Left lung (tissue), 10 donors: ENCODE measurements around the gene HSPA6. TPM values are rescaled to one million over a fixed set of nuclear protein-coding genes. Genes with fewer than 3 reads are reported as not detected.

Experiments
- ATAC-seq: fragments of 200-7000 bp; cut with Tn5 transposase; one replicate; pipeline ENCODE4 v1.9.1; 2020; ENCODE audit warnings: moderate library complexity
- DNase-seq, 4 donors: peaks; one replicate each; pipeline ENCODE4 v3.0.0-alpha.2; 2013 to 2020
- H3K27ac ChIP-seq, 2 donors: fragments of 200-600 bp; sonication (generic) in 1 of 2; one replicate each; pipeline versions ENCODE4 v1.5.0 to v1.8.0; 2020 to 2021
- H3K27me3 ChIP-seq, 2 donors: fragments of 200-600 bp; sonication (generic) in 1 of 2; one replicate each; pipeline versions ENCODE4 v1.5.0 to v1.8.0; 2020 to 2021
- H3K36me3 ChIP-seq, 2 donors: fragments of 200-600 bp; sonication (generic) in 1 of 2; one replicate each; pipeline versions ENCODE4 v1.5.0 to v1.8.0; 2020 to 2021
- H3K4me1 ChIP-seq, 2 donors: fragments of 200-600 bp; one replicate each; pipeline ENCODE4 v1.8.0; 2021
- H3K4me3 ChIP-seq, 2 donors: fragments of 200-600 bp; sonication (generic) in 1 of 2; one replicate each; pipeline versions ENCODE4 v1.5.0 to v1.8.0; 2020 to 2021; ENCODE audit warnings: mild to moderate bottlenecking in 1 of 2
- H3K9me3 ChIP-seq, 2 donors: fragments of 200-600 bp; sonication (generic) in 1 of 2; one replicate each; pipeline versions ENCODE4 v1.5.0 to v1.8.0; 2020 to 2021
- intact Hi-C, 2 donors: fragments of 100-400 bp; cut with DNase I; formaldehyde crosslinking; loops; one replicate each; pipeline versions ENCODE4 v1.11.2 to v1.14.2; 2022
- polyA plus RNA-seq, 6 donors: library from polyadenylated mRNA; unstranded; fragments of 120-200 nt; gene quantifications; one replicate each; pipeline ENCODE4 v1.2.1, GENCODE V29; 2013; ENCODE audit not compliant: insufficient read length in 6 of 6
- total RNA-seq, 2 donors: library from RNA; stranded (reverse); fragmentation: NEBNext Ultra II Directional; extraction: Animal tissue kit (Norgen Biotek cat#: 25700); gene quantifications; one replicate each; pipeline ENCODE4 v1.2.1, GENCODE V29; 2021
- TF ChIP-seq, protein P1 (sequence below), 2 donors: fragments of 200-600 bp; sonication (generic) in 1 of 2; IDR thresholded peaks; one replicate each; pipeline versions ENCODE4 v1.5.0 to v1.8.0; 2021; ENCODE audit warnings: antibody characterized with exemption in 2 of 2
- donor health status: DM: no; HTN: yes; CAD: no.
- donor health status: DM: no; HTN: no; CAD: no.

The HSPA6 gene
- total and polyA plus RNA-seq, 8 donors = 0.60 to 18.7 (median 1.2) TPM

DNA sequence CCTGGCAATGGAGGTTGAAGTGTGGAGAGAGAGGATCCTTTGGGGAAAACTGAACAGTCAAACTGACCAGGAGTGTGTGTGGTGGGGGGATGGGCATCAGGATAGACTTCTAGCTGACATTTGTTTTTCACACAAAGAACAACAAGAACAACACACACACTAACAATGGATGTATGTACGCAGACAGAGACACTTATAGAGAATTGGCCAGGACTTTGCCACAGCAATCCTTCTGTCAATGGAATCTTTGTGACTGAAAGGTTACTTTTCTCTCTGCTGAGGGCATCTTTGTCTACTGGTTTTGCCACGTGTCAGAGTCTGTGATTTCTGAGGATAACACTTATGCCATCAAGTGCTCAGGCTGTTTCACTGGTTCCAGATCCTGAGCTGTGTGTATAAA is 31.5 kb upstream of the HSPA6 start:
- Histone ChIP-seq H3K4me3 (no peak overlapping the region), H3K4me1 (peaks cover 0 to 15% of the 10 kb centered on the region in 2 donors), H3K27ac (no peak overlapping the region), H3K36me3 (no peaks in the 10 kb centered on the region), H3K27me3 (peaks cover 0 to 17% of the 10 kb centered on the region in 2 donors), H3K9me3 (no peaks in the 10 kb centered on the region)
- DNase-seq (no peak), ATAC-seq (no peak)
- intact Hi-C loops = no loop called here
- TF ChIP-seq, protein P1, sequence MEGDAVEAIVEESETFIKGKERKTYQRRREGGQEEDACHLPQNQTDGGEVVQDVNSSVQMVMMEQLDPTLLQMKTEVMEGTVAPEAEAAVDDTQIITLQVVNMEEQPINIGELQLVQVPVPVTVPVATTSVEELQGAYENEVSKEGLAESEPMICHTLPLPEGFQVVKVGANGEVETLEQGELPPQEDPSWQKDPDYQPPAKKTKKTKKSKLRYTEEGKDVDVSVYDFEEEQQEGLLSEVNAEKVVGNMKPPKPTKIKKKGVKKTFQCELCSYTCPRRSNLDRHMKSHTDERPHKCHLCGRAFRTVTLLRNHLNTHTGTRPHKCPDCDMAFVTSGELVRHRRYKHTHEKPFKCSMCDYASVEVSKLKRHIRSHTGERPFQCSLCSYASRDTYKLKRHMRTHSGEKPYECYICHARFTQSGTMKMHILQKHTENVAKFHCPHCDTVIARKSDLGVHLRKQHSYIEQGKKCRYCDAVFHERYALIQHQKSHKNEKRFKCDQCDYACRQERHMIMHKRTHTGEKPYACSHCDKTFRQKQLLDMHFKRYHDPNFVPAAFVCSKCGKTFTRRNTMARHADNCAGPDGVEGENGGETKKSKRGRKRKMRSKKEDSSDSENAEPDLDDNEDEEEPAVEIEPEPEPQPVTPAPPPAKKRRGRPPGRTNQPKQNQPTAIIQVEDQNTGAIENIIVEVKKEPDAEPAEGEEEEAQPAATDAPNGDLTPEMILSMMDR (IDR thresholded peaks at IDR 0.05) = no peak

DNA sequence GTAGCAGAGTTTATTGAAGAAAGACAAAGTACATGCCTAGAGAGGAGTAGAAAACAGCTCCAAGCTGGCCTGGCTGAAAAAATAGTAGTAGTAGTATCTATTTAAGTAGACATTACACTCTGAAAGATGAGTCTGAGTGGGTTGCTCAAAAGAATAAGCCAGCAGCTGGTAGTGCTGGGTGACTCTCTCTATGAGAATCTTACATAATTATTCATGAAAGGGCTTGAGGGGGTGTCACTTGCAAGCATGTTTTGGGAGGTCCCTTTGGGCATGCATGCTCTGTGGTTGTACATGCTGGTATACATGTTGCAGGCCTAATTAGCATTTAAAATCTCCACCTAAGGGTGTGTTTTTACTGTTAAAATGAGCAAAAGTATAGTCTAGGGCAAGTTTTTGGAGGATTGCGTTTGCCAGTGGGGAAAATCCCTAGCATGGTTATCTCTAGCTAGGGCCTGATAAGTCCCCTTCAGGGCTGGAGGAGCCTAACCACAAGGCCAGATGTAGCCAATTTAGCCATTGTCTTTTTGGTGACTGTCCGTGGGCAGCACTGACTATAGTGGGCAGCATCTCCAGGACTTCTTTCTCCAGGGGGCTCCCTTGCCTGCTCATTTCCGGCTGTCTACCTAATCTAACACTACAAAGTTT is 30.1 kb upstream of the HSPA6 start:
- Histone ChIP-seq H3K36me3 (no peaks in the 10 kb centered on the region), H3K27me3 (peaks cover 0 to 17% of the 10 kb centered on the region in 2 donors), H3K4me1 (peaks cover 0 to 24% of the 10 kb centered on the region in 2 donors), H3K9me3 (no peaks in the 10 kb centered on the region), H3K4me3 (no peak overlapping the region), H3K27ac (no peak overlapping the region)
- DNase-seq (no peak), ATAC-seq (no peak)
- TF ChIP-seq, protein P1 (IDR thresholded peaks at IDR 0.05) = no peak
- intact Hi-C loops = no loop called here

DNA sequence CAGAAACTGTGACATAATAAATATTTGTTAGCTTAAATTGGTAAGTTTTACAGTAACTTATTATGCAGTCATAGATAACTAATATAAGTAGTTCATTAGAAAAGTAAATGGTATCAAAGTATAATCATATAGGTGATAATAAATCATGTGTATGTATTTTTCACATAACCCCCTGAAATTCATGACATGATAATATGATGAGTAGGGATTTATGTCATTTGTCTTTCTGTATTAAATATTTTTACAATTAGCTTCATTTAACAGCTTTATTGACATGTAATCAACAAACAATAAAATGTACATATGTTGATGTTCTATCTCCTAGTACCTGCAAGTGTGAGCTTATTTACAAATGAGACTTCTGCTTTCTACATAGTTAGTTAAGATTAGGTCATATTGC is 28.9 kb upstream of the HSPA6 start:
- no peak for DNase-seq
- peaks cover 3 to 37% of the 10 kb centered on the region in 2 donors for H3K4me1 ChIP-seq
- TF ChIP-seq, protein P1 (IDR thresholded peaks at IDR 0.05) = no peak
- H3K27ac ChIP-seq = no peak overlapping the region
- no peaks in the 10 kb centered on the region for H3K36me3 ChIP-seq
- H3K9me3 ChIP-seq = no peaks in the 10 kb centered on the region
- no peak for ATAC-seq
- intact Hi-C loops = no loop called here
- no peak overlapping the region for H3K4me3 ChIP-seq
- H3K27me3 ChIP-seq = peaks cover 0 to 8% of the 10 kb centered on the region in 2 donors

DNA sequence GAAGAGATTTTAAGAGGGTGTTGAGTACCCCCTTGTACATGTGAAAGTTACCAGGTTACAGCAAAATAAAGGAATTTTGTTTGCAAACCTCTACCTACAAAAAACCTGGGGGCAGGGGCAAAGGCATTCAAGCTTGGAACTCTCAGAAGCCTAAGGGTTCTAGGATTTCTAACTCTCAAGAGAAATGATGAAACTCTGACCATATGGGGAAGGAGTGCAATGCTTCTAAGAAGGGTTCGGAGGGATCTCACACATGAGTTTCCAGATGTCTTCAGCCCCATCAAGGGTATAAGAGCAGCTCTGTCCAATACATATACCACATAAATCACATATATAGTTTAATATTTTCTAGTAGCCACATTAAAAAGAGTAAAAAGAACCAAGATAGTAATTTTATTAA is 26.4 kb upstream of the HSPA6 start:
- intact Hi-C loops = no loop called here
- no peaks in the 10 kb centered on the region for H3K36me3 ChIP-seq
- H3K9me3 ChIP-seq = no peaks in the 10 kb centered on the region
- DNase-seq = no peak
- H3K27ac ChIP-seq = no peak overlapping the region
- TF ChIP-seq, protein P1 (IDR thresholded peaks at IDR 0.05) = no peak
- H3K4me1 ChIP-seq = peaks cover 3 to 36% of the 10 kb centered on the region in 2 donors
- no peak overlapping the region for H3K4me3 ChIP-seq
- no peak for ATAC-seq
- H3K27me3 ChIP-seq = no peaks in the 10 kb centered on the region

DNA sequence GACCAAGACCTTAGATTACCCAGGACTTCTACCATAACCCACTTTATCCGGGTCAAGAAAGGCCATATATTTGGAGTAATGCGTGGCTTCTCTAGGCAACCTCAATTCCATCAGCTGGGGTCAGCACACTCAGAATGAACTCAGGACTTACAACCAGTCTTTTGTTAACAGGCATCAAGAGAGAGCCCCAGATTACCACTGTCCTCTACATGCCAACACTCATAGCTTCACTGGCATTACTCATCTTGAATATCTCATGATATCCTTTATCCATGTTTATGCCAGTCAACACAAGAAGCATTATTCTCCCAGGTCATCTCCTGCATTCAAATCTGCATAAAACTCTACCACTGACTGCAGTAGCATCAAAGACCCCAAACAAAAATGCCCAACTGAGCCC is 25.7 kb upstream of the HSPA6 start:
- Histone ChIP-seq H3K27ac (no peak overlapping the region), H3K27me3 (no peaks in the 10 kb centered on the region), H3K9me3 (no peaks in the 10 kb centered on the region), H3K36me3 (no peaks in the 10 kb centered on the region), H3K4me3 (no peak overlapping the region), H3K4me1 (peaks cover 3 to 40% of the 10 kb centered on the region in 2 donors)
- ATAC-seq (no peak), DNase-seq (no peak)
- TF ChIP-seq, protein P1 (IDR thresholded peaks at IDR 0.05) = no peak
- intact Hi-C loops = no loop called here
